ENCODE results near the gene FRAT2.

FRAT2 gene, protein sequence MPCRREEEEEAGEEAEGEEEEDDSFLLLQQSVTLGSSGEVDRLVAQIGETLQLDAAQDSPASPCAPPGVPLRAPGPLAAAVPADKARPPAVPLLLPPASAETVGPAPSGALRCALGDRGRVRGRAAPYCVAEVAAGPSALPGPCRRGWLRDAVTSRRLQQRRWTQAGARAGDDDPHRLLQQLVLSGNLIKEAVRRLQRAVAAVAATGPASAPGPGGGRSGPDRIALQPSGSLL

DNA sequence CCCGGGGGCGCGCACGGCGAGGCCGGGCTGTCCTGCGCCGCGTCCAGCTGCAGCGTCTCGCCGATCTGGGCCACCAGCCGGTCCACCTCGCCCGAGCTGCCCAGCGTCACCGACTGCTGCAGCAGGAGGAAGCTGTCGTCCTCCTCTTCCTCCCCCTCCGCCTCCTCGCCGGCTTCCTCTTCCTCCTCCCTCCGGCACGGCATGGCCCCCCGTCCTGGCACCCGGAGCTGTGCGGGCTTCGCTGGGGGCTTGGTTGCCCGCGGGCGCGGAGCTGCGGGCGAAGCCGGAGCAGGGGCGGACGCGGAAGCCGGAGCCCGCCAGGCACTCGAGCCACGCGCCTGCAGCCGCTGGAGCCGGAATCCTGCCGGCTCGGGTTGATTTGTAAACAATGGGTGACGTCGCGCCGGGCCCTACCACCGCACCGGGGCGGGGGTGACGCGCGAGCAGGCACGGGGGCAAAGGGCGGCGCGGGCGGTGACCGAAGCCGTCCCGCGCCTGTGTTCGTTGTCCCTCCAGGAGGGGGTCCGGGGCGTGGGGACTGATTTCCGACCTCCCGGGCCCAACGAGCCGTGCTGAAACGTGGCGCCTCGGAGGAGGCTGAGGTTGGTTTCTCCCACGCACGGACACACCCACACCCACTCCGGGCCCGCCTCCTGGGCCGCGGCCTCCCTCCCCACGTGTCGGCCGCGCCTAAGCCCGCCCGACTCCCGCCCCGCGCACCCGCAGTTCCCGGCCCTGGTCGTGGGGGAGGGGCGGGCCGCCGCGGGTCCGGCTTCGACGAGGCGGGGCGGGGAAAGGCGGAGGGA, at the start of gene FRAT2:
FRAT2 (minus strand) TSS at position 360 of the 806 bp plus-strand sequence; CDS start at position 203, 157 bp downstream.
- in situ Hi-C loops (cut with MboI; ENCODE audit: low sequenced_read_pairs, unreplicated experiment), result no loop called here
- TF ChIP-seq, protein P1, sequence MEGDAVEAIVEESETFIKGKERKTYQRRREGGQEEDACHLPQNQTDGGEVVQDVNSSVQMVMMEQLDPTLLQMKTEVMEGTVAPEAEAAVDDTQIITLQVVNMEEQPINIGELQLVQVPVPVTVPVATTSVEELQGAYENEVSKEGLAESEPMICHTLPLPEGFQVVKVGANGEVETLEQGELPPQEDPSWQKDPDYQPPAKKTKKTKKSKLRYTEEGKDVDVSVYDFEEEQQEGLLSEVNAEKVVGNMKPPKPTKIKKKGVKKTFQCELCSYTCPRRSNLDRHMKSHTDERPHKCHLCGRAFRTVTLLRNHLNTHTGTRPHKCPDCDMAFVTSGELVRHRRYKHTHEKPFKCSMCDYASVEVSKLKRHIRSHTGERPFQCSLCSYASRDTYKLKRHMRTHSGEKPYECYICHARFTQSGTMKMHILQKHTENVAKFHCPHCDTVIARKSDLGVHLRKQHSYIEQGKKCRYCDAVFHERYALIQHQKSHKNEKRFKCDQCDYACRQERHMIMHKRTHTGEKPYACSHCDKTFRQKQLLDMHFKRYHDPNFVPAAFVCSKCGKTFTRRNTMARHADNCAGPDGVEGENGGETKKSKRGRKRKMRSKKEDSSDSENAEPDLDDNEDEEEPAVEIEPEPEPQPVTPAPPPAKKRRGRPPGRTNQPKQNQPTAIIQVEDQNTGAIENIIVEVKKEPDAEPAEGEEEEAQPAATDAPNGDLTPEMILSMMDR (IDR thresholded peaks at IDR 0.05; ENCODE audit: borderline replicate concordance, control extremely low read depth, extremely low read depth, insufficient read depth, missing control alignments), result no peak
- peak; percentile 97 for DNase-seq (ENCODE audit: low spot score)

DNA sequence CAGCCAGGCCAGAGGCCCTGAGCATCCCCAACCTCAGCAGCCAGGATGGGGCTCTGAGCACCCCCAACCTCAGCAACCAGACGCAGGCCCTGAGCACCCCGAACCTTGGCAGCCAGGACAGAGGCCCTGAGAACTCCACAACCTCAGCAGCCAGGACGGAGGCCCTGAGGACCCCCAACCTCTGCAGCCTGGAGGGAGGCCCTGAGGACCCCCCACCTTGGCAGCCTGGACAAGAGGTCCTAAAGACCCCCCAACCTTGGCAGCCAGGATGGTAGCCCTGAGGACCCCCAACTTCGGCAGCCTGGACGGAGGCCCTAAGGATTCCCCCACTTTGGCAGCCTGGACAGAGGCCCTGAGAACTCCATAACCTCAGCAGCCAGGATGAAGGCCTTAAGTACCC, 49.6 kb upstream of the FRAT2 start:
- in situ Hi-C loops (cut with MboI; ENCODE audit: low sequenced_read_pairs, unreplicated experiment), result no loop called here
- DNase-seq (ENCODE audit: low spot score), result no peak
- TF ChIP-seq, protein P1 (IDR thresholded peaks at IDR 0.05; ENCODE audit: borderline replicate concordance, control extremely low read depth, extremely low read depth, insufficient read depth, missing control alignments), result no peak

DNA sequence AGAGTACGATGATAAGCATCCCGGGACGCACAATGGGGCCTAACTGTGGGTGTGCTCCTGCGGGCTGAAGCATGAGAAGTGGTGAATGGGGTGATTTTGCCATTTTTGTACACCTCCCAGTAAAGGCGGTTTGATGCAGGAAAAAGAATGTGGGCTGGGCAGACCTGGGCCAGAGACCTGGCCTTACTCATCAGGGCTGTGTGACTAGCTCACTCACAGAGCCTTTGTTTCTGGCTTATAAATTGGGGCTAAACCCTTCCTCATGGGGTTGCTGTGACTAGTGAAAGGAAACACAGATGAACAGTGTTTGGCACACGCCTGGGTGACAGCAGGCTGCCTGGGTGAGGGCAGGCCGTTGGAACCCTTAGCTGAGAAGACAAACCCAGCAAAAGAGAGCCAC, 48.6 kb upstream of the FRAT2 start:
- in situ Hi-C loops (cut with MboI; ENCODE audit: low sequenced_read_pairs, unreplicated experiment), result no loop called here
- TF ChIP-seq, protein P1 (IDR thresholded peaks at IDR 0.05; ENCODE audit: borderline replicate concordance, control extremely low read depth, extremely low read depth, insufficient read depth, missing control alignments), result no peak
- DNase-seq (ENCODE audit: low spot score), result no peak

DNA sequence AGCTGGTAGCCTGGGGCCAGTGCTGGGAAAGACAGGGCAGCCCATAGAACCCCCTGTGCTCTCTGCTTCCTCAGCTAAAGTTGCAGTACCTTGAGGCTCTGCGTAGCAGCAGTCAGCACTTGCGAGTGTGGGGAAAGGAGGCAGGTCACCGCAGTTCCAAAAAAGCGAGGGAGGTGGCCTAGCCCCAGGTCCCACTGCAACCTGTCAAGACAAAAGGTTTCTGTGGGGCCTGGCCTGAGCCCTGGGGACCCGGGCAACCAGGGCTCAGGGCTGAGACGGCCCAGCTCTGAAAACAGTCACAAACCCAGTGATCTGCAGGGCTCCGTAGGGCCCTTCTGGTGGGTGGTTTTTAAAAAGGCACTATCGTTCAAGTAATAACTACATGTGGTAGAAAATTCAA, 47.1 kb upstream of the FRAT2 start:
- TF ChIP-seq, protein P1 (IDR thresholded peaks at IDR 0.05; ENCODE audit: borderline replicate concordance, control extremely low read depth, extremely low read depth, insufficient read depth, missing control alignments), result no peak
- DNase-seq (ENCODE audit: low spot score), result no peak
- in situ Hi-C loops (cut with MboI; ENCODE audit: low sequenced_read_pairs, unreplicated experiment), result no loop called here

DNA sequence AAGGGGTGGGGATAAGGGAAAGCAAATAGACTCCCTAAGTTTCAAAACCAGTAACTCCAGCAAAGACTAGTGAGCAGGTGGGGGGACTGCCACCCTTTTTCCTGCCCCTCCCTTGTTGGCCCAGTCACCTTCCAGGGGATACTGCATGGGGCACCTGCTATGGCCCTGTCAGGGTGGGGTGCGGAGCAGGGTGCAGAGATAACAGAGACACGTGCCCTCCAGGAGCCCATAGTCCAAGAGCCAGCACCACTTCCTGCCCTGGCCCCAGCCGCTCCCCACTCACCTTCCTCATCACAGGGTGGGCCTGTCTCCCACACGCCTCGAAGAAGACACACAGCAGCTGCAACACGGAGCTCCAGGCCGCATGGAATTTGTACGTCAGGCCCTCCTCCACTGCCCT, 46.0 kb upstream of the FRAT2 start:
- TF ChIP-seq, protein P1 (IDR thresholded peaks at IDR 0.05; ENCODE audit: borderline replicate concordance, control extremely low read depth, extremely low read depth, insufficient read depth, missing control alignments), result no peak
- DNase-seq (ENCODE audit: low spot score), result no peak
- in situ Hi-C loops (cut with MboI; ENCODE audit: low sequenced_read_pairs, unreplicated experiment), result no loop called here

DNA sequence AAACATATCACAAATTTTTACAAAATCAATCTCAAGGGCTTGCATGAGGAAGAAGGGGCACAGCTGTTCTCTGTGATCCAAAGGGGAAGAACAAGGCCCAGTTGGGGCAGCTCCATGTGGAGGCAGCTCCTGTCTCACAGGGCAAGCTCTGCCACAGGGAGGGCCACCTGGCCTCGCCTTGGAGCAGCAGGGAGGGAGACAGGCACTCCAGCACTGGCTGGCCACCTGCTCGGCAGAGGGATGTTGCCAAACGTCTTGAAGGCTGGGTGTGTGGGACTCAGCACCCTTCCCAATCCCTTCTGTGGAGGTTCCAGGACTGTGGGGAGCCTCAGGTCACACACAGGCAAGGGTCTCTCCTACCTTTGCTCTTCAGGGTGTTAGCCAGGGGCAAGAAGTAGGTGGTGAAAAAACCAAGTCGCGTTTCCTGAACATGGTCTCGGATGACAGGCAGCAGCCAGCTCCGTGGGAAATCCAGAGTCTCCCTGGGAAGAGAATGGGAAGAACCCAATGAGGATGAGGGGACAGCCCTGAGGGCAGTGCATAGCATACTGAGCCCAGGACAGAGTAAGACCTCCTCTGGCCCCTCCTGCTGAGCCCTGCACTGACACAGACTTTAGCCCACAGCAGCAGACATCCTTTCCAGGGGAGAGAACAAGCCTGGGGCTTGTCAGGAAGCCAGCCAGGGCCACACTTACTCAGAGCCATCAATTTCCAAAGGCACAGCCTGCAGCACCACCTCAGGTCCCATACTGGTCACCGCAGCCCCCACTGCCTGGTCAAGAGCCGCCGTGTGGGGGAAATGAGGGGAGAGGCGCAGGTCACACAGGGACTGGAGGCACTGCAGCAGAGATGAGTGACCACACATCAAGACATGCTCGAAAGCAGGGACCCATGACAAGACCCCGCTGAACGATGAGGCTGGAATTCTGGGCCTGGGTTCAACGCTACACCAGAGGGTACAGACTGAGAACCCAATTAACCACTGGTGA, 44.7 kb upstream of the FRAT2 start:
- in situ Hi-C loops (cut with MboI; ENCODE audit: low sequenced_read_pairs, unreplicated experiment), result no loop called here
- TF ChIP-seq, protein P1 (IDR thresholded peaks at IDR 0.05; ENCODE audit: borderline replicate concordance, control extremely low read depth, extremely low read depth, insufficient read depth, missing control alignments), result no peak
- no peak for DNase-seq (ENCODE audit: low spot score)

Data from GM13976 (cell line).